AG08395 (cell line): Measurements from ENCODE around the gene FOXP2.

Source experiments
- DNase-seq: peaks from one replicate; pipeline ENCODE4 v3.0.0; 2012; ENCODE audit warnings: mixed read lengths, low spot score

The FOXP2 gene

DNA sequence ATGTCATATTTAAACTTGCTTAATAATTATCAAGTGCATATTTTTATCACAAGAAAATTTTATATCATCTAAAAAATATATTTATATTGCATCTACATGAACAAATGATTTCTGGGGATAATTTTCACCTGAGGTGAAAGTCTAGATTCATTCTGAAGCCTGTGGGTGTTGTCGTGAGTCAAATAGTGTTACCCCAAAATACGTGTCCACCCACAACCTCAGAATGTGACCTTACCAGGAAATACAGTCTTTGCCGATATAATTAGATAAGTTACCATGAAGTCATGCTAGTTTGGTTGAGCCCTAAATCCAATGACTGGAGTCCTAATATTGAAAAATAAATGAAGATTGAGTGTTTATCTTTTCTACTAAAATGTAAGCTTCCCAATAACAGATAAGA lies 304.2 kb downstream of the FOXP2 start:
- no peak for DNase-seq

DNA sequence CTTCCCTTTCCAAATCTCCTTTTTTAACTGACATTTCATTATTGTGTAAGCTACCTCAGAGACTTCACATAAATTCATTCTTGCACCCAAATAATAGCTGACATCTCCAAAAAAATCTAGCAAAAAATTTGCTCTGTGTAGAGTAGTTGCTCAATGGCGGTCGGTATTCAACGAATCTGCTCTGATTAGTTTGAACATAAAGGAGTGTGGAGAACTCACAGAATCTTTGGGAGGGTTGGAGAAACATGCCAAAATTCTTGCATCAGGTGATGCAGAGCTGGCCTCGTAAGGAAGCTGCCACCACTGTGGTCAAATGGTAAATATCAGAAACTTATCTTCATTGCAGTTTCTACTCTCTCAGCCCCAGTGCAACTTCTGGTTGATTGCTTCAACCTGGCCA lies 306.1 kb downstream of the FOXP2 start:
- DNase-seq, result no peak

DNA sequence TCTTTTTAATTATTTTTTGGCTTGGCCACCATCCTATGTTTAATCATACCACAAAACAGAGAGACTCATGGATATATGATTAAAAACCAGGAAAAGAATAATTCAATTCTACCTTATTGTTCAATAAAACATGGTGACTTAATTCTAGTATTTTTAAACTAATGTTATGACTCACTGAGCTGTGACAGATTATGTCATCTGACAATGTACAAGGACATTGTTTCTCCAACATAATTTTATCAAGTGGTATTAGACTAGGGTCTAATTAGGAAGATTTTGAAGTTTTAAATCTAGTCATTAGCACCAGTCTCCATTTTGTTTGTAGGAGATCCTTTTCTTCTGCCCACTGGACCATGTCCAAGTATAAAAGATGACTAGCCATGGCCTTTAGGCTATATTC lies 307.9 kb downstream of the FOXP2 start:
- no peak for DNase-seq

DNA sequence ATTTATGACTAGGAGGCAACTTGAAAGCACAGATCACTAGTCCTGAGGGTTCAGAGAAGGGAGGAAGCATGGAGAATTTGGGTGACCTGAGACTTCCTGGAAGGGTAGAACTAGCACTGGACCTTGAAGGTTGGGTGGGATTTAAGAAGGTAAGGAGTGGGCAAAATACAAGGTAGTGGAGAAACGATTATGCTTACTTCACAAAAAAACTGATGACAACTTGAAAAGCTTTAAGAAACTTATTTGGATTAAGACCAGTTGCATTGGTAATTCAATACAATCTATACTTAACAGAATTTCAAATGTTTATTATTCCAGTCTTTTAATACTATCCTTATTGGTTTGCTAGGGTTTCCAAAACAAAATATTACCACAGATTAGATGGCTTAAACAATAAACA lies 308.7 kb downstream of the FOXP2 start:
- DNase-seq, result no peak

DNA sequence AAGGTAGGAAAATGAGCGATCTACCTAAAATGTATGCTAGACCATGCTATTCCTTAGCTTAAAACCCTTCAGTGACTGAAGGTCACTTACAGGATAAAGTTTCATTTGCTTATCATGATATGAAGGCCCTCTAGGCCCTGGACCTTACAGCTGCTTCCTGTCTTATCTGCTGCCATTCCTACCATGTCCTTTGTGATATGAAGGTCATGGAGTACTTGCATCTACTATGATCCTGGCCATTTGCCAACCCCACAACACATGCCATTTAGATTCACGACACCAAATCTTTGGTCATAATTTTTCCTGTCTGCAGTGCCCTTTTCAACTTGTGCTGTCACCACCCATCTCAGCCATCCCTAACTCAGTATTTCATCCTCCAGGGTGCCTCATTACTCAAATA lies 325.5 kb downstream of the FOXP2 start:
- no peak for DNase-seq

DNA sequence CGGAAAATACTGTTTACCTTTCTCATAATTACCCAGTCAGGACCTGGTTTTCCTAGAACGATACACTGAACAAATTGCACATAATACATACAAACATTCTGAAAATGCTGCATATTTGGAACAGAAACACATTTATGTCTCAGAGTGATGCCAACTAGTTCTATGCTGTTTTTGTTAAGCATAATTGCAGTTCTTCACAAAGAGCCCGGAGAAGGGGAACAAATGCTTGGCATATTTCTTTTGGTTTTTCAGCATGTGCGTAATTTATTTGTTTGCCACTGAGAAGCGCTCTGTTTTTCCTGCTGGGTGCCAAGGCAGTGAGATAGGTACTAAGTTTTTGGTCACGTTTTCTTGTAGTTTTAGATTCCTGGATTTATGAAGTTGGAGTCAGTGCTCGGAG lies 326.3 kb downstream of the FOXP2 start:
- no peak for DNase-seq

DNA sequence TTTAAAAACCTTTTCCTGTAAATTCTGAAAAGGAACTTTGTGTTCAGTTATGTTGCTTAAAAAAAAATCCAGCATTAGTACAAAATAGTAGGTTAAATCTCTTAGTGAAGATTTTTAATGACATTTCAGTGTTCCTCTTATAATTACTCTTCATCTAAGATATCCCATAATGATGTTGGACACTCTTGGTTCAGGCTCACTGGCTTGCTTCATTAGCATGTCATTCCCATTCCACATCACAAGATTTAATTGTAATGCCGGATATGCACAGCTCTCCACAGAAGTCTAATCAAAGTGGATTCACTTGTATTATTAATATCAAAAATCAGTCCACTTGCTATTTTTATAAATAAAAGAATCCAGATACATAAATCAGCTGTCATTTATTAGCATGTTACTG lies 327.3 kb downstream of the FOXP2 start:
- DNase-seq, result no peak
